ENCODE data around the gene CORO1C. TPM values are rescaled to one million over a fixed set of nuclear protein-coding genes. Genes with fewer than 3 reads are reported as not detected.

Gene CORO1C
- polyA plus RNA-seq, 1 of the 3 experiments (the other 2 are of a cell fraction) = 150 TPM

- TF ChIP-seq RXRA (IDR thresholded peaks at IDR 0.05; ENCODE audit: borderline replicate concordance, low read depth) = no peak
- no peak for TF ChIP-seq MXI1 (IDR thresholded peaks at IDR 0.05; ENCODE audit: low read depth, low read length)
- no peak; the same call in 1 of the 2 replicates for TF ChIP-seq RFX5 (IDR thresholded peaks at IDR 0.05; ENCODE audit: low read length)
- TF ChIP-seq TCF12 (IDR thresholded peaks at IDR 0.05) = peak; percentile 29; the same call in 1 of the 2 replicates
- no peak for TF ChIP-seq CHD2 (IDR thresholded peaks at IDR 0.05; ENCODE audit: low read length, partially characterized antibody)
- TF ChIP-seq RCOR1 (IDR thresholded peaks at IDR 0.05; ENCODE audit: low read length) = no peak
- no peak for TF ChIP-seq ZBTB33 (IDR thresholded peaks at IDR 0.05; ENCODE audit: borderline replicate concordance, low read depth)
- TF ChIP-seq RAD21 (IDR thresholded peaks at IDR 0.05; ENCODE audit: low read length) = peak; percentile 100
- peak; percentile 44; the same call in 1 of the 2 replicates for TF ChIP-seq FOSL2 (IDR thresholded peaks at IDR 0.05; ENCODE audit: borderline replicate concordance, low read depth)
- TF ChIP-seq POLR2AphosphoS5 (IDR thresholded peaks at IDR 0.05; ENCODE audit: low read depth, low read length) = no peak
- peak; percentile 17; the same call in 1 of the 2 replicates for TF ChIP-seq NFIC (IDR thresholded peaks at IDR 0.05; ENCODE audit: borderline replicate concordance)
- TF ChIP-seq PBX3 (IDR thresholded peaks at IDR 0.05) = peak; percentile 67
- TF ChIP-seq, protein P1, sequence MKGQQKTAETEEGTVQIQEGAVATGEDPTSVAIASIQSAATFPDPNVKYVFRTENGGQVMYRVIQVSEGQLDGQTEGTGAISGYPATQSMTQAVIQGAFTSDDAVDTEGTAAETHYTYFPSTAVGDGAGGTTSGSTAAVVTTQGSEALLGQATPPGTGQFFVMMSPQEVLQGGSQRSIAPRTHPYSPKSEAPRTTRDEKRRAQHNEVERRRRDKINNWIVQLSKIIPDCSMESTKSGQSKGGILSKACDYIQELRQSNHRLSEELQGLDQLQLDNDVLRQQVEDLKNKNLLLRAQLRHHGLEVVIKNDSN (IDR thresholded peaks at IDR 0.05; ENCODE audit: borderline replicate concordance, low read depth) = no peak
- TF ChIP-seq GATA2 (CRISPR knock-in tag; IDR thresholded peaks at IDR 0.05) = no peak
- no peak for TF ChIP-seq IRF3 (IDR thresholded peaks at IDR 0.05; ENCODE audit: low read depth, low read length)
- no peak for TF ChIP-seq EZH2phosphoT487 (IDR thresholded peaks at IDR 0.05; ENCODE audit: borderline replicate concordance, low read depth)
- TF ChIP-seq FOXM1 (IDR thresholded peaks at IDR 0.05; ENCODE audit: low read depth) = no peak
- TF ChIP-seq FOXJ3 (CRISPR knock-in tag; IDR thresholded peaks at IDR 0.05) = no peak
- TF ChIP-seq, protein P2, sequence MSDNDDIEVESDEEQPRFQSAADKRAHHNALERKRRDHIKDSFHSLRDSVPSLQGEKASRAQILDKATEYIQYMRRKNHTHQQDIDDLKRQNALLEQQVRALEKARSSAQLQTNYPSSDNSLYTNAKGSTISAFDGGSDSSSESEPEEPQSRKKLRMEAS (IDR thresholded peaks at IDR 0.05; ENCODE audit: low read depth) = peak; percentile 52; the same call in 1 of the 2 replicates
- peak; percentile 27; the same call in 1 of the 2 replicates for TF ChIP-seq JUND (IDR thresholded peaks at IDR 0.05)
- no peak for TF ChIP-seq TAF1 (IDR thresholded peaks at IDR 0.05; ENCODE audit: borderline replicate concordance, low read depth, low read length)
These were observed 66.7 kb downstream of the CORO1C start (continued) for GRCh38 chr12:108664338-108665258.
